Measurements from ENCODE around the gene ZNF284.
"Not testable (repeated sequence)": the region's sequence is repeated elsewhere in the genome, so short reads cannot be mapped to it uniquely, and the experiment has no call there.

ZNF284 gene

DNA sequence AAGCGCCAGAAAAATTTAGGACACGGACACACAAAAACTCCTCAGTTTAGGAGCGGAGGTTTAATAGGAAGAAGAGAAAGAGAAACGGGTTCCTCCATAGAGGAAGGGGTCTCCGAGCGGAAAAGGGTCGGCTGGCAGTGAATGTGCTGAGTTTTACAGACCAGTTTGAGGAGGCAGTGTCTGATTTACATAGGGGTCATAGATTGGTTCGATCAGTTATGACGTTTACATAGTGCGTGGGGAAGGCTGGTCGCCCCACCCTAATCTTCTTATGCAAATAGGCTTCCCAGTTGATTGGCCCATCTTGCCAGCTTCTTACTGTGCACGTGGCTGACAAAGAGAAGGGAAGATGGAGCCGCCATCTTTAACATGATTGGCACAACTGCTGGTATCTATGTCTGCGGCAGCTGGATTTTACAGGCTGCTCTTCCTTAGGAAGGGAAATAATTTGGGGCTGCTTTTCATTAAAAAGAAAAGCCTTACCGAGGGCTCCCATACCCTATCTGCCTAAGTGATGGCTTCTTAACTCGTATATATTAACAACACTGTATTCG, 40.0 kb downstream of the ZNF284 start:
- DNase-seq (ENCODE audit: low spot score), result peak; percentile 55

DNA sequence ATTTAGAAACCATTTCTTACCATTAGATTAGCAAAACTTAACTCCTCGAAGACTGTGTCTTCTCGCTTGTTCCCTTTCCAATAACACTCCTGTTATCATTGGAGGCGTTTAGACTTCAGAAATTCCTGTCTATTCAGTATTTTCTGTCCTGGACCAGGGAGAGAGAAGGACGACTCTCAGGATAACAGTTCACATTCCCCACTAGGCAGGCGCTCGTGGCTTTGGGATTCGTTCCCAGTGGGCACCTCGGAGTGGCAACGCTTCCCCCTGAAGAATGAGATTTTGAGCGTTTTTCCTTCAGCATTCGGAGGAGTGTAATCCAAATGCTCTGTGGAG, 40.8 kb downstream of the ZNF284 start:
- no peak for DNase-seq (ENCODE audit: low spot score)

DNA sequence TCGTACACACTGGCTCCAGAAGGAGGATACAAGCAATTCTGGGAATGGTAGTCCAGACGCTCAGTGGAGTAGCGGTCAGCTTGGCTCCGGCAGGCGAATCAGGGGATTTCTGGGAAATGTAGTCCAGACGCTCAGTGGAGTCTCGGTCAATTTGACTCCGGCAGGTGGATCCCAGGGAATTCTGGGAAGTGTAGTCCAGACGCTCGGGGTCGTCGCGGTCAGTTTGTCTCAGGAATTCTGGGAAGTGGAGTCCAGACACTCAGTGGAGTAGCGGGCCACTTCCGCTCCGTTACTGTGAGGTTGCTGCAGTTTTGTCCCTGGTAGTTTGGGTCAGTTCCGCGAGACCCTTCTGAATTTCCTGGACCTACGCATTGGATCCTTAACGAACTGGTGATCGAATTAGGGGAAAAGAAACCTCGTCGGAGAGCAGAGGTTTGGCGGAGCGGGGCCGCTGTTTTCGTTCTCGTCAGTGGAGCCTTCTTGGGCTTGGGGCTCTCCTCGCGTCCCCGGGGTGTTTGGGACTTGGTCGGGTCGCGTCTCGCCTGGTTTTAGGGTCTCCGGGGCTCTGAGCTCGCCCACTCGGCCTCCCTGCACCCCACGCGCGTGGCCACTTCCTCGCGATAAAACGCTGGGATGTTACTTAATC, 41.3 kb downstream of the ZNF284 start, which contains the start of gene ZNF225:
TSS of gene ZNF225 (plus strand) at position 262 of the 646 bp plus-strand sequence. CDS start 2,429 bp downstream, outside the sequence.
- DNase-seq (ENCODE audit: low spot score), result peak; percentile 95

DNA sequence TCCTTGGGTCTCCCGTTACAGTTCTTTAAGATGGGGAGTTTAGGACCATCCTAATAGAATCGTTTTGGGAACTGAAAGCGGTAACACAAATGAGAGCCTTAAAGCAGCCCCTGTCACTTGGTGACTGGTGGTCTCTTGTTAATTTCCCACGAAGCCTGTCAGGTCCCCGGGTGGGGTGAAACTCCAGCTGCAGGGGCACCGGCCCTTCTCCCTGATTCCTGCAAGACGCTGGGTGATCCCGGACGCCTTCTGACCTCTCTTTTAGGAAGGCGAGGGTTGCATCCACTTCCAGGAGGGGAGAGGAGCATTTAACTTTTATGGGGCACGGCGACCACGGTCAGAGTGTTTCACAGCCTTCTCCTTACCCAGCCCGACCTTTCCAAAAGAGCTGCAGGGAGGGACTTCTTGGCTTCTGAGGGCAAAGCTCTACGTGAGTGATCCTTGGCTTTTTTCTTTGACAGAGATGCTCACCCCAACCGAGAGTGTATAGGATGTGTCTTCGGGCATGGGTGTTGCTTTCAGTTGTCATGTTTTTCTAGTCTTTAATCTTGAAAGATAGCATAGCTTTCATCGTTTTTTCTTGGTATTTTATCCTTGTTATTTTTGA, 41.9 kb downstream of the ZNF284 start:
- DNase-seq (ENCODE audit: low spot score), result peak; percentile 0

DNA sequence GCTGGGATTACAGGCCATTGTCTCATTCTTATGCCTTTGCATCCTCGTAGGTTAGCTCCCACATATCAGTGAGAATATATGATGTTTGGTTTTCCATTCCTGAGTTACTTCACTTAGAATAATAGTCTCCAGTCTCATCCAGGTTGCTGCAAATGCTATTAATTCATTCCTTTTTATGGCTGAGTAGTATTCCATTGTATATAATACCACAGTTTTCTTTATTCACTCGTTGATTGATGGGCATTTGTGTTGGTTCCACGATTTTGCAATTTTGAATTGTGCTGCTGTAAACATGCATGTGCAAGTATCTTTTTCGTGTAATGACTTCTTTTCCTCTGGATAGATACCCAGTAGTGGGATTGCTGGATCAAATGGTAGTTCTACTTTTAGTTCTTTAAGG, 49.2 kb downstream of the ZNF284 start:
- DNase-seq (ENCODE audit: low spot score), result not testable (repeated sequence)

DNA sequence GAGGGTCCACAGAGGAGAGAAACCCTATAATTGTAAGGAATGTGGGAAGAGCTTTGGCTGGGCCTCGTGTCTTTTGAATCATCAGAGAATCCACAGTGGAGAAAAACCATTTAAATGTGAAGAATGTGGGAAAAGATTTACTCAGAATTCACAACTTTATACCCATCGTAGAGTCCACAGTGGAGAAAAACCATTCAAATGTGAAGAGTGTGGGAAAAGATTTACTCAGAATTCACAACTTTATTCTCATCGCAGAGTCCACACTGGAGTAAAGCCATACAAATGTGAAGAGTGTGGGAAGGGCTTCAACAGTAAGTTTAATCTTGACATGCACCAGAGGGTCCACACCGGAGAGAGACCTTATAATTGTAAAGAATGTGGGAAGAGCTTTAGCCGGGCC, 60.0 kb downstream of the ZNF284 start:
- DNase-seq (ENCODE audit: low spot score), result no peak

Data from kidney capillary endothelial cell (primary cell).